ENCODE results near the gene TAAR6.

- TF ChIP-seq CTCF (IDR thresholded peaks at IDR 0.05; ENCODE audit: extremely low read depth in 1 of 2, insufficient read depth in 1 of 2, low read depth in 1 of 2, low read length in 2 of 2) (no peak), POLR2AphosphoS5 (IDR thresholded peaks at IDR 0.05; ENCODE audit: insufficient read depth, low read depth, low read length) (no peak), POLR2A (IDR thresholded peaks at IDR 0.05; ENCODE audit: low read depth, low read length) (no peak), EZH2 (IDR thresholded peaks at IDR 0.05; ENCODE audit: borderline replicate concordance, low read depth, low read length, severe bottlenecking) (no peak), JUN (IDR thresholded peaks at IDR 0.05; ENCODE audit: borderline replicate concordance, insufficient read depth, insufficient read length, low read depth) (no peak), GATA2 (IDR thresholded peaks at IDR 0.05; ENCODE audit: insufficient read depth, insufficient read length, low read depth, low read length) (no peak), MYC (IDR thresholded peaks at IDR 0.05; ENCODE audit: low read depth, low read length) (no peak), FOS (IDR thresholded peaks at IDR 0.05; ENCODE audit: borderline replicate concordance, insufficient read depth, low read length) (no peak)
- TF ChIP-seq, protein P1, sequence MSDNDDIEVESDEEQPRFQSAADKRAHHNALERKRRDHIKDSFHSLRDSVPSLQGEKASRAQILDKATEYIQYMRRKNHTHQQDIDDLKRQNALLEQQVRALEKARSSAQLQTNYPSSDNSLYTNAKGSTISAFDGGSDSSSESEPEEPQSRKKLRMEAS (IDR thresholded peaks at IDR 0.05; ENCODE audit: insufficient read depth, insufficient read length), result no peak
Measured at GRCh38 chr6:132571774-132572173, 1.7 kb downstream of the TAAR6 start.
